ENCODE measurements around the gene TPST2.

TPST2 gene

GRCh38 chr22:26606611-26607010, 16.7 kb upstream of the TPST2 start:
- no CpG with 5 or more reads among the region's 4 CpGs for WGBS (ENCODE audit: extremely low coverage, insufficient coverage, insufficient read length)

GRCh38 chr22:26604368-26604767, 14.4 kb upstream of the TPST2 start:
- H3K27ac ChIP-seq (ENCODE audit: low read depth, low read length): no peak overlapping the region
- H3K14ac ChIP-seq (ENCODE audit: low read length): no peak overlapping the region
- H4K91ac ChIP-seq (ENCODE audit: low read depth, low read length): no peak overlapping the region
- no peak overlapping the region for H3K18ac ChIP-seq (ENCODE audit: low read length)
- H4K8ac ChIP-seq (ENCODE audit: low read depth, low read length): no peak overlapping the region
- H3K79me2 ChIP-seq (ENCODE audit: control insufficient read depth, insufficient read depth, low read length, poor library complexity): no peaks in the 10 kb centered on the region
- no peaks in the 10 kb centered on the region for H3K4me1 ChIP-seq (ENCODE audit: control insufficient read depth in 1 of 2, insufficient read depth in 2 of 2, low read length in 2 of 2)
- H3K4me2 ChIP-seq (ENCODE audit: low read length): no peak overlapping the region
- H3K23ac ChIP-seq (ENCODE audit: low read length): no peak overlapping the region
- no peak overlapping the region for H2AK5ac ChIP-seq (ENCODE audit: low read length)
- H3K9me3 ChIP-seq (ENCODE audit: insufficient read depth, low read depth, low read length): no peaks in the 10 kb centered on the region
- no peak overlapping the region for H2AFZ ChIP-seq (ENCODE audit: insufficient read depth, low read length, poor library complexity)
- no peak overlapping the region for H2BK5ac ChIP-seq (ENCODE audit: low read depth, low read length, poor library complexity)
- WGBS (ENCODE audit: extremely low coverage, insufficient coverage, insufficient read length): no CpG with 5 or more reads among the region's 1 CpG
- no peak overlapping the region for H2BK12ac ChIP-seq (ENCODE audit: low read length)
- no peaks in the 10 kb centered on the region for H3K79me1 ChIP-seq (ENCODE audit: low read length)
- no peak overlapping the region for H2BK120ac ChIP-seq (ENCODE audit: insufficient read depth, low read length, poor library complexity)
- no peaks in the 10 kb centered on the region for H3K36me3 ChIP-seq (ENCODE audit: control insufficient read depth in 1 of 2, insufficient read depth in 2 of 2, low read length in 2 of 2)
- no peak overlapping the region for H3K9ac ChIP-seq (ENCODE audit: low read length)
- DNase-seq: no peak
- no peak overlapping the region for H3K4ac ChIP-seq (ENCODE audit: low read depth, low read length)
- H3K27me3 ChIP-seq (ENCODE audit: insufficient read depth, low read length): peaks cover 3% of the 10 kb centered on the region
- no peak overlapping the region for H4K12ac ChIP-seq (ENCODE audit: low read depth, low read length)
- H3K4me3 ChIP-seq (ENCODE audit: low read depth, low read length): peak overlapping the region; percentile 8

More at GRCh38 chr22:26606611-26607010, 16.7 kb upstream of the TPST2 start:
- no peak overlapping the region for H2BK12ac ChIP-seq (ENCODE audit: low read length)
- H3K36me3 ChIP-seq (ENCODE audit: control insufficient read depth in 1 of 2, insufficient read depth in 2 of 2, low read length in 2 of 2): no peaks in the 10 kb centered on the region
- H2AK5ac ChIP-seq (ENCODE audit: low read length): no peak overlapping the region
- H3K27me3 ChIP-seq (ENCODE audit: insufficient read depth, low read length): peaks cover 3% of the 10 kb centered on the region
- no peaks in the 10 kb centered on the region for H3K4me1 ChIP-seq (ENCODE audit: control insufficient read depth in 1 of 2, insufficient read depth in 2 of 2, low read length in 2 of 2)
- H3K23ac ChIP-seq (ENCODE audit: low read length): no peak overlapping the region
- no peak overlapping the region for H2BK120ac ChIP-seq (ENCODE audit: insufficient read depth, low read length, poor library complexity)
- no peak overlapping the region for H3K27ac ChIP-seq (ENCODE audit: low read depth, low read length)
- no peak overlapping the region for H3K14ac ChIP-seq (ENCODE audit: low read length)
- no peak overlapping the region for H3K4me2 ChIP-seq (ENCODE audit: low read length)
- no peak overlapping the region for H4K12ac ChIP-seq (ENCODE audit: low read depth, low read length)
- H2AFZ ChIP-seq (ENCODE audit: insufficient read depth, low read length, poor library complexity): no peak overlapping the region
- H3K9ac ChIP-seq (ENCODE audit: low read length): no peak overlapping the region
- H3K9me3 ChIP-seq (ENCODE audit: insufficient read depth, low read depth, low read length): no peaks in the 10 kb centered on the region
- H3K79me2 ChIP-seq (ENCODE audit: control insufficient read depth, insufficient read depth, low read length, poor library complexity): no peaks in the 10 kb centered on the region
- no peak overlapping the region for H3K18ac ChIP-seq (ENCODE audit: low read length)
- DNase-seq: peak in 1 of 2 donors; percentile 4
- H3K79me1 ChIP-seq (ENCODE audit: low read length): no peaks in the 10 kb centered on the region
- H2BK5ac ChIP-seq (ENCODE audit: low read depth, low read length, poor library complexity): no peak overlapping the region
- H4K91ac ChIP-seq (ENCODE audit: low read depth, low read length): no peak overlapping the region
- H3K4ac ChIP-seq (ENCODE audit: low read depth, low read length): no peak overlapping the region
- H3K4me3 ChIP-seq (ENCODE audit: low read depth, low read length): no peak overlapping the region
- no peak overlapping the region for H4K8ac ChIP-seq (ENCODE audit: low read depth, low read length)

GRCh38 chr22:26602127-26602526, 12.2 kb upstream of the TPST2 start:
- no peak overlapping the region for H3K4me2 ChIP-seq (ENCODE audit: low read length)
- H3K27me3 ChIP-seq (ENCODE audit: insufficient read depth, low read length): peaks cover 3% of the 10 kb centered on the region
- H2AK5ac ChIP-seq (ENCODE audit: low read length): no peak overlapping the region
- H3K9ac ChIP-seq (ENCODE audit: low read length): no peak overlapping the region
- H3K4ac ChIP-seq (ENCODE audit: low read depth, low read length): no peak overlapping the region
- H2BK5ac ChIP-seq (ENCODE audit: low read depth, low read length, poor library complexity): no peak overlapping the region
- no peak overlapping the region for H3K23ac ChIP-seq (ENCODE audit: low read length)
- H3K79me1 ChIP-seq (ENCODE audit: low read length): no peaks in the 10 kb centered on the region
- H4K91ac ChIP-seq (ENCODE audit: low read depth, low read length): no peak overlapping the region
- no peaks in the 10 kb centered on the region for H3K79me2 ChIP-seq (ENCODE audit: control insufficient read depth, insufficient read depth, low read length, poor library complexity)
- no peaks in the 10 kb centered on the region for H3K9me3 ChIP-seq (ENCODE audit: insufficient read depth, low read depth, low read length)
- H3K4me1 ChIP-seq (ENCODE audit: control insufficient read depth in 1 of 2, insufficient read depth in 2 of 2, low read length in 2 of 2): no peaks in the 10 kb centered on the region
- H2BK12ac ChIP-seq (ENCODE audit: low read length): no peak overlapping the region
- H3K4me3 ChIP-seq (ENCODE audit: low read depth, low read length): no peak overlapping the region
- H3K27ac ChIP-seq (ENCODE audit: low read depth, low read length): no peak overlapping the region
- no peak overlapping the region for H3K14ac ChIP-seq (ENCODE audit: low read length)
- H4K8ac ChIP-seq (ENCODE audit: low read depth, low read length): no peak overlapping the region
- H3K36me3 ChIP-seq (ENCODE audit: control insufficient read depth in 1 of 2, insufficient read depth in 2 of 2, low read length in 2 of 2): no peaks in the 10 kb centered on the region
- no peak for DNase-seq
- no peak overlapping the region for H4K12ac ChIP-seq (ENCODE audit: low read depth, low read length)
- no CpG with 5 or more reads among the region's 4 CpGs for WGBS (ENCODE audit: extremely low coverage, insufficient coverage, insufficient read length)
- H3K18ac ChIP-seq (ENCODE audit: low read length): no peak overlapping the region
- no peak overlapping the region for H2AFZ ChIP-seq (ENCODE audit: insufficient read depth, low read length, poor library complexity)
- H2BK120ac ChIP-seq (ENCODE audit: insufficient read depth, low read length, poor library complexity): no peak overlapping the region

- no peaks in the 10 kb centered on the region for H3K36me3 ChIP-seq (ENCODE audit: control insufficient read depth in 1 of 2, insufficient read depth in 2 of 2, low read length in 2 of 2)
- no peak overlapping the region for H4K8ac ChIP-seq (ENCODE audit: low read depth, low read length)
- H3K4me3 ChIP-seq (ENCODE audit: low read depth, low read length): no peak overlapping the region
- H2AK5ac ChIP-seq (ENCODE audit: low read length): no peak overlapping the region
- no peak overlapping the region for H2BK5ac ChIP-seq (ENCODE audit: low read depth, low read length, poor library complexity)
- DNase-seq: no peak
- no peaks in the 10 kb centered on the region for H3K79me1 ChIP-seq (ENCODE audit: low read length)
- no peak overlapping the region for H3K14ac ChIP-seq (ENCODE audit: low read length)
- H3K9me3 ChIP-seq (ENCODE audit: insufficient read depth, low read depth, low read length): no peaks in the 10 kb centered on the region
- H2BK12ac ChIP-seq (ENCODE audit: low read length): no peak overlapping the region
- no peak overlapping the region for H2AFZ ChIP-seq (ENCODE audit: insufficient read depth, low read length, poor library complexity)
- no peak overlapping the region for H4K12ac ChIP-seq (ENCODE audit: low read depth, low read length)
- H3K4me2 ChIP-seq (ENCODE audit: low read length): no peak overlapping the region
- no peak overlapping the region for H3K18ac ChIP-seq (ENCODE audit: low read length)
- no peak overlapping the region for H3K27ac ChIP-seq (ENCODE audit: low read depth, low read length)
- H2BK120ac ChIP-seq (ENCODE audit: insufficient read depth, low read length, poor library complexity): no peak overlapping the region
- no CpG with 5 or more reads among the region's 12 CpGs for WGBS (ENCODE audit: extremely low coverage, insufficient coverage, insufficient read length)
- no peak overlapping the region for H4K91ac ChIP-seq (ENCODE audit: low read depth, low read length)
- H3K9ac ChIP-seq (ENCODE audit: low read length): no peak overlapping the region
- no peak overlapping the region for H3K23ac ChIP-seq (ENCODE audit: low read length)
- H3K27me3 ChIP-seq (ENCODE audit: insufficient read depth, low read length): peaks cover 3% of the 10 kb centered on the region
- no peaks in the 10 kb centered on the region for H3K79me2 ChIP-seq (ENCODE audit: control insufficient read depth, insufficient read depth, low read length, poor library complexity)
- no peaks in the 10 kb centered on the region for H3K4me1 ChIP-seq (ENCODE audit: control insufficient read depth in 1 of 2, insufficient read depth in 2 of 2, low read length in 2 of 2)
- H3K4ac ChIP-seq (ENCODE audit: low read depth, low read length): no peak overlapping the region
These were observed 11.8 kb upstream of the TPST2 start for GRCh38 chr22:26601726-26602125.

Data from trophoblast cell (in vitro differentiated cells and primary cell).